HG03097 (cell line): Measurements from ENCODE around the gene NFIB.

Experiments
- ATAC-seq: cut with Tn5 transposase; IDR thresholded peaks from one replicate; pipeline ENCODE4 v1.9.1; 2021; ENCODE audit not compliant: unreplicated experiment, low FRiP score

Gene NFIB

DNA sequence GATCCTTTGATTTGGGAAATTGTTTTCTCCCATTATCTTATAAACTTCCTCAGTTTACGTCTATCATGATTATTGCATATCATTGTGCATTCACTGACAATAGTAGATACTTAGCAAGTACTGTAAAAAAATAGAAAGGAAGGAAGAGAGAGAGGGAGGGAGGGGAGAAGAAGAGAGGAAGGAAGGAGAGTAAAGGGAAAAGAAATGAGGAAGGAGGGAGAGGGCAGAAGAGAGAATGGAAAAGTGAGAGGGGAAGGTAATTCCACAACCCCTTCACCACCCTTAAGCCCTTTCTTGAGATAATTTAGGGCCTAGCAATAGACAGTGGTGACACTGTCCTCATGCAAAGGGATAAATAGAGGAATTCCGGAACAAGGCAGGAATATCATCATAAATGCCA is 64.4 kb downstream of the NFIB start:
- no peak for ATAC-seq

DNA sequence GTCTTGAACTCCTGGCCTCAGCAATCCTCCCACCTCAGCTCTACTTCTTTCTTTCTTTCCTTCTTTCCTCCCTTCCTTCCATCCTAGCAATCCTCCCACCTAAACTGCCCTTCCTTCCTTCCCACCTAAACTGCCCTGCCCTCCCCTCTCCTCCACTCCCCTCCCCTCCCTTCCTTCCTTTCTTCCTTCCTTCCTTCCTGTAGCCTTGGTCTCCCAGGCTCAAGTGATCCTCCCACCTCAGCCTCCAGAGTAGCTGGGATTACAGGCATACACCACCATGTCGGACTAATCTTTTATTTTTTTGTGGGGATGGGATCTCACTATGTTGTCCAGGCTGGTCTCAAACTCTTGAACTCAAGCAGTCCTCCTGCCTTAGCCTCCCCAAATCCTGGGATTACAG is 65.8 kb downstream of the NFIB start:
- no peak for ATAC-seq

DNA sequence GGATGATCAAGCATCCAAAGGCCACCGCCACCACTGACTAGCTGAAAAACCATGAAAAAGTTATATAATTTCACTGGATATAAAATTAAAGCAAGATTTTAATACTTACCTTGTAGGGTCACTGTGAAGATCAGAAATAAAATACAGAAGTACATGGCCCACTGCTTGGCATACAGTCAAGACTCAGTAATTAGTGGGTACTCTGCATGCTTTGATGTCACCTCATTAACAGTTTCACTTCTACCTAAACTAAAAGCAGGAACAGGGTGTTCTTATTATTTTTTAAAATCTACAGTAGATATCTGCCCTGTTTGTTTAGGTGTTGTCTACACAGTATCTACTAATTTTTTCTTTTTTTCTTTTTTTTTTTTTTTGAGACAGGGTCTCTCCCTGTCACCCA is 66.4 kb downstream of the NFIB start:
- no peak for ATAC-seq

- ATAC-seq = no peak
Observed at GRCh38 chr9:14246951-14247350, 67.0 kb downstream of the NFIB start.

GRCh38 chr9:14245901-14246525 is 67.9 kb downstream of the NFIB start:
- ATAC-seq = no peak

DNA sequence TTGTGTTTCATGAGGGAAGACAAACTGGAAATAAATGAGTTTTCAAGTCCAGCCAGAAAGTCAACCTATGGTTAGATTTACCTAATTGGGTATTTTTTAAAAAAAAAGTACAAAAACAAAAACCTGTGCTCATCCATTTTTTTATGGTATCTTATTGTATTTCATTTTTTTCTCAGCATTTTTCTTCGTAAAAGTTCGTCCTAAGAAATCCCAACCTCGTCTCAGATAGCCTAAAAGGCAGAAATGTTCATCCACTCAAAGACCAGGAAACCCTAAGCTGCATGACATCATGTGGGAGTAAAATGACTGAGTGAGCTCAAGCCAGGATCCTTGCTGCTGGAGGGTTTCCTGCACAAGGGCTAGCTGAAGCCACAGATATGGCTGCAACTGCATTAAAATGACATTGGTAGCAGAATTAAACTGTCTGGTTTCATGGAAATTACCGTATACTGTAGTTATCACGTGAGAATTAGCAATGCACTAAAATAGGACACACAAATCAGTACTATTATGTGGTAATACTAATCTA is 70.4 kb downstream of the NFIB start:
- ATAC-seq = no peak

DNA sequence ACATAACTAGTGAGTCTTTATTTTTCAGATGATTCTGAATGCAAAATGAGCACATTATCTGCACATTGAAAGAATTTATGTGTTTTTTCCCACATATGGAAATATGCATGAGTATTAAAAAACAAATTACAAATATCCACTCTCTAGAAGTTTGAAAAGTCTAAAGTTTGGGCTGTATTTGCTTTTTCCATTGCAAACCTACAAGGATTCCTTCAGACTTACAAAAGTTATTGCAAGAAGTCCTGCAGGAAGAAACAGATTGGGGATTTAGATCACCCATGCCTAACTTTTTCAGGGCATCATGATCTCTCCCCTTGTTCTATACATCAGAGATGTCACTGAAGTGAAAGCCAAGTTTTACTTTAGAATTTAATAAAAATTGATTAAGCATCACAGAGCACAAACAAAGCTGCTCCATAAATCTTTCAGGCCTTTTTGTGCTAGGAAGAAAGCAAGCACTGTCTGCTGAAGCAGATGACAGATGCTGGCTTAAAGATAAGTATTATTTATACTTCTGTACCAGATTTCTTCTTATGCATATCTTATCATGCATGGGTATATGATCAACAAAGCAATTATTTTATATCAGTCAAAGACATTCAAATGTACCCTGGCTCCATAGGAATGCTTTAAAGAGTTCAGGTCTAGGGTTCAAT is 71.7 kb downstream of the NFIB start:
- no peak for ATAC-seq

- no peak for ATAC-seq
Observed at GRCh38 chr9:14240537-14240936, 73.4 kb downstream of the NFIB start.

DNA sequence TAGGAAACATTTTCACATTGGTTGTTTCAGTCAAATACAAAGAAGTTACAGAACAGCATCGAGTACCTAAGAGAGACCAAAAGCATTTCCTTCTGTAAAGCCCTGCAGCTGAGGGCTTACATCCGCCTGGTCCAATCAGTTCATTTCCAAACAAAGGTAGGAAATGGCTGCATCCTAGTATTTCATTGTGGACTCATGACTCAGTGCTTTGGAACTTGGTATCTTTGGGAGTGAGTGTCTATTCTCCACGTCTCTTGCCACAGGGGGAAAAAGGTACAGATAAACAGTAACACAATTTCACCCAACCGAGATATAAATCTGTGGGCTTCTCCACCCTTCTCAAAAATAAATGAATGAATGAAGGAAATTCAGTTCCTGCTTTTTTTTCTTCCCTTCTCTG is 75.4 kb downstream of the NFIB start:
- ATAC-seq = no peak

GRCh38 chr9:14238079-14238478 is 75.9 kb downstream of the NFIB start:
- ATAC-seq = no peak

- no peak for ATAC-seq
Observed at GRCh38 chr9:14236591-14236990, 77.3 kb downstream of the NFIB start.

GRCh38 chr9:14232111-14232510 is 81.8 kb downstream of the NFIB start:
- no peak for ATAC-seq

DNA sequence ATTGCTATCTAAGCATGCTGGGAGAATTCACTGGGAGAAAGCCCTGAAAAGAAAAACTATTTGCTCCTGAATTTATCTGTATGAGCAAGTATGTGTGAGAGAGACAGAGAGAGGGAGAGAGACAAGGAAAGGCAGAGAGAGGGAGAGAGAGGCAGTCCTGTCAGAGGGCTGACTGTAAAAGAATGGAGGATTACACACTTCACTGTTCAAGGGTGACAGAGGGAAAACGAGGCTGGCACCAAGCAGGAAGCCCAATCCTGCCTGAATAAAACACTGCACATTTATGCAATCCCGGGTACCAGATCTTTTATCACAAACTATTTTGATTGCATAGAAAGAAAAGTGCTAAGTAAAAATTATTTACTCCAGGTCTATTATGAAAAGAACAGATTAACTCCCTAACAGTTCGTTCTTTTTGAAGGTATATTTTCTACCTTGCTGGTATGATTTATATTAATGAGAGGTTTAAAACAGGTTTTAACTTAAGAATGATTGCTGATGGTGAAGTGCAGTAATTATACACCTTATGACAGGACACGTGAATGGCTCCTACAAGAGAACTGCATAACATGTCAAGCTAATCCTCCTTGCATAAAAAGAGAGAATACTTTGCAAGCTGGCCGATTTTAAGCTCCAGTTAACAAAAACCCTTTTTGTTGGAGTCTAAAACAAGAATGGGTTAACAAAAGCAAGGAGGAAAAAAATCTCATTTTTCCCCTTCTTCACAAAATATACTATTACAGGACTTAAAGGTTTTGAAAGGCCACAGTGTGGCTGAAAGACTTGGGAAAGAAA is 82.5 kb downstream of the NFIB start:
- no peak for ATAC-seq

DNA sequence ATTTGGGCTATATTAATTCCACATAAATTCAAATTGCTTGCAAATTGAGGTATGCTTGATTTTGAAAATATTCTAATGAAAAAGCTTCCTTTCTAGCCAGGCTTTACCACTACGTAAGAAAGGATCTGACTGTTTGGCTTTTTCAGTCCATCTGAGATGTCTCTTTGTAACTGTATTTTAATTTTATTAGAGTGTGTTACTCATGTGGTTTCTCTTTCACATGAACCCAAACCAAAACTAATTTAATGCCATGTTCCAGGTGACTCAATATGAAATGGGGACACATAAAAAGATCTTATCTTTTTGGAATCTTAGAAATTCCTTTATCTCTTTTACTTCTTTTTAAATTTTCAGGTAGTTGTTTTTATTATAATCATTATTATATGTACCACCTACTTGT is 85.3 kb downstream of the NFIB start:
- ATAC-seq = no peak

- ATAC-seq = no peak
Observed at GRCh38 chr9:14226855-14227532, 86.9 kb downstream of the NFIB start.

GRCh38 chr9:14223081-14223480 is 90.9 kb downstream of the NFIB start:
- no peak for ATAC-seq

DNA sequence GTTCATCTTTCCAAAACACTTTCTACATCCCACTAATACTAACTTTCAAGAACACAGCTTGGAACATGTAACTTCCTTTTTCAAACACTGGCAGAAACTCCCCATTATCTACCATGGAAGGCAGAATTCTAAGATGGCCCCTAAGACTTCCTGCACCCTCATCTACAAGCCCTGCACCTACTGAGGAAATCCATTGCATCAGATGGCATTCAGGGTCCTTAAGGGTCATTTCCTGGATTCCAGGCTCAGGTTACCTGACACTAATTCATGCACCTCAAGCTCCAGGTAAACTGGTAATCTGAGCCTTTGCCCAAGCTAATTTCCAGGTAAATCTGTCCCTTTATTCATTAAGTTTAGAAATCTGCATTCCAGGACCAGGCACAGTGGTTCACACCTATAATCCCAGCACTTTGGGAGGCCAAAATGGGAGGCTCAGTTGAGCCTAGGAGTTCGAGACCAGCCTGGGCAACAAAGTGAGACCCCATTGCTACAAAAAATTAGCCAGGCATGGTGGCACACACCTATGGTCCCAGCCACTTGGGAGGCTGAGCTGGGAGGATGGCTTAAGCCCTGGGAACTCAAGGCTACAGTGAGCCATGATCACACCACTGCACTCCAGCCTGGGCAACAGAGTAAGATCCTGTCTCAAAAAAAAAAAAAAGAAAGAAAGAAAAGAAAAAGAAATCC is 91.6 kb downstream of the NFIB start:
- no peak for ATAC-seq

GRCh38 chr9:14221558-14221957 is 92.4 kb downstream of the NFIB start:
- no peak for ATAC-seq

- ATAC-seq = no peak
Observed at GRCh38 chr9:14221119-14221518, 92.8 kb downstream of the NFIB start.

GRCh38 chr9:14220256-14220655 is 93.7 kb downstream of the NFIB start:
- no peak for ATAC-seq

- ATAC-seq = no peak
Observed at GRCh38 chr9:14219850-14220249, 94.1 kb downstream of the NFIB start.
